NCI-H345 (cell line): ENCODE results near the gene AHSA1.

Experiments
- DNase-seq: peaks from one replicate; lab custom pipeline; 2025; lab: John Stamatoyannopoulos, UW

The AHSA1 gene

DNA sequence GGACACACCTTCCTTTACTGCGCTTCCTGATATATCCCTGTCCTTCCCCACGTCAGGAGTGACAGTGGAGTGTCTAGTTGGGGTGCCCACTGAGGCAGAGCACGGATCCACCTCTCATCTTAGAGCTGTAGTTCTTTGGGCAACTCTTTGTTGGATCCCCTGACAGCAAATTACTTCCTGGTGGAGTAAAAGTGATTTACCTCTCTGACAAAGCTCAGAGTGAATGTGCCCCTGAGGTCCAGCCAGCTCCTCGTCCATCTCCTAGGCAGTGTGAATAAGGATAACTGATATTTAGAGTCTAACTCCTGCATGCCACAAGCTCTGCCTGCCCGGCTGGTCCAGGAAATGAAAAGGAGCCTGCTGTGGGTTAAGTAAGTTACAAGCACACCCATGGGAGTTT lies 16.0 kb downstream of the AHSA1 start:
- no peak for DNase-seq

DNA sequence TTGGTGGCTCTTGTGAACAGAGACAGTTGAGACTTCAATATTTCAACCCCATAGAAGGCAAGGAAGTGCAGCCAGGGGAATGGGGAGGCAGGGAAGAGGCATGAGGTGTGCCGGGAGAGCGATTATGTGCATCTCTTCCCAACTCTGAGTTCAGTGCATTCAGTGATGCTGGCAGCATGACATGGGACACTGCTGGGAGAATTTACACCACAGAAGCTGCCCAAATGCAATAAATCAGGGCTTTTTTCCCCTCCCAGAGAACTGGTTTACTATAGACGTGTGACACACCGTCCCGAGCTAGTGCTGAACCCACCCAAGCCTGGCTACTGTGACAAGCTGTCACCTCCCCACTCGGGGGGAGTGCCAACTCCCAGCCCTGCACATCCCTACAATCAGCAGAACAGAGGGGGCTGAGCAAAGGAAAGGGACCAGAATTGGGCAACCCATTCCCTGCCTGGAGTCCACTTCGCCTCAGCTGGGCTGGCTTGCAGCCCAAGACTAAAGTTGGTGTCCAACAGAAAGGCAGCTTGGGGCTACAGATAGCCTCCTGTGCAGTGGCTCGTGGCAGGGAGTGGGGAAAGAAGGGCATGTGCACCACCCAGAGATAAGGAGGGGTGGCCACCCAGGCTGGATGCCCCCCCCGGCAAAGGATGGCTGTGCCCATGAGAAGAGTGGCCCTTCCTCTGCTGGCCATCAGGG lies 16.7 kb downstream of the AHSA1 start:
- DNase-seq: no peak

DNA sequence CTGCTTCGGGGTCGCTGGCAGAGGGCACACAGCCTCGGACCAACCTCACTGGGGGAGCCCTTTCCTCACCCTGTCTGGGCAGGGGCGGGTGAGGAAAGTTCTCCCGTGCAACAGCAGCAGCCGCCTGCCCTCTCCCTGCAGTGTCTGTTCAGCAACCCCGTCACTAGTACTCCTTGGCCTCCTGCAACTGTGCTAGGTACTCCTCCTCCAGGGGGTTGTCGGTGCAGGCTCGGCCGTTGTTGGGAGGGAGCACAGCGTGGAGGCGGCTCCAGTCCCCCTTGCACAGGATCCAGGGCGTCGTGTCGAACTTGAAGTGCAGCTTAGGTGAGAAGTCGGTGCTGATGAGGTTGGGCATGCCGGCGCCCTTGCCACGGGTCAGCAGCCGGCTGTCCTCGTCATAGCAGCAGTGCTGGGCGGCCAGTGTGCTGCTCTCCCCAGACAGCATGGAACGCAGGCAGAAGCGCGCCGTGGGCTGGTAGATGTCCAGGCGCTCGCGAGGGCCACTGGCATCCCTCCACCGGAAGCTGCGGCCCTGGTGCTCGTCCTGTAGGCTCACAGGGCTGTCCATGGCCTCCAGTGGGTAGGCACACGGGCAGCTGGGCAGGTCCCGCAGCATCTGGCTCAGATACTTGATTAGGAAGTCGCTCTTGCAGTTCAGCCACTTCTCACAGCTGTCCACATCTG lies 17.7 kb downstream of the AHSA1 start:
- DNase-seq: no peak

DNA sequence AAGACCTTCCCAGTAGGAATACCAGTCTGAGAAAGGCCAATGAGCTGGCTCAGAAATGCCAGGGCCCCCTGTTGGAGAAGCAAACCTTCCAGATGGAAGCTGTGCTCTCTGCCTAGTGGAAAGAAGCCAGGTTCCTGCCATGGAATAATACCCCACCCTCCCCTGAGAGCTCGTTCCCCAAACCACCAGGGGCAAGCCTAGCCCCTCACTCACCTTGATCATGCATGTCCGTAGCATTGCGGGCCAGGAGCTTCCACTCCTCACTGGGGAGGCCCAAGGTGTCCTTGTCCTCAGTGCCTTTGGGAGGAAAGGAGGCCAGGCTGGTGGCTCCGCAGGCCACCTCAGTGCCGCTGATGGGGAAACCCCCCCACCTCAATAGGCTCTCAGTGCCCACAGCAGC lies 20.1 kb downstream of the AHSA1 start:
- no peak for DNase-seq

- DNase-seq: no peak
Observed at GRCh38 chr14:77478796-77479195, 20.9 kb downstream of the AHSA1 start.

- no peak for DNase-seq
Observed at GRCh38 chr14:77482422-77482821, 24.5 kb downstream of the AHSA1 start.

- no peak for DNase-seq
Observed at GRCh38 chr14:77485256-77485655, 27.4 kb downstream of the AHSA1 start.

DNA sequence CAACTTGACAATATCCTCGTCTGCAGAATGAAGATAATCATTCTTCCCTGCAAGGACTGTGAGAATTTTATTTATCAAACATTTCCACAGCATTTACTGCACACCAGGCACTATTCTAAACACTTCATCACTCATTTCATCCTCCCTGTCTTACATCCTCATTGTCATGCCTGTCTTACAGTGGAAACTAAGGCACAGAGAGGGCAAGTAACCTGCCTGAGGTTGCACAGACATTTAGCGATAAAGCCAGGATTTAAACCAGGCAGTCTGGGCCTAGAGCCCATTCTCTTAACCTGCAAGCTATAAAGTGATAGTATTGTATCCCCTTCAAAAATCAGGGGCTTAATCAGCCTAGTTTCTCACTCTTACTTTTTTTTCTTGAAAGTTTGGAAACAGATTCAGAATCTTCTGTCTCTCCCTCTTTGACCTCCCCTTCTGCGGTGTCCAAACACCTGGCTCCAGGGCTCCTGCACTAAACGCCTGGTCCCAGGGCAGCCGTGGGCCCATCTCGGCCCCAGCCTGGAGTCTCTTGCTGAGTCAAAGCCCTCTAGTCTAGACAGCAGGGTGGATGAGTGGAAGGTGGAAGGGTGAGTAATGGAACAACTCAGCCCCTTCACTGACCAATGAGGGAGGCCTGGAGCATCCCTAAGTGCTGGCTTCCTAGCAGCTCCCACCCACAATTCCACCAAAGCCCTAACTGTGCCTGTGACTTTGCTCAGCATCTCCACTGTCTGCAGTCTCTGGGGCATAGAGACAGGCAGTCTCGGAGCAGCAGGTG lies 28.2 kb downstream of the AHSA1 start:
- DNase-seq: no peak

- DNase-seq: no peak
Observed at GRCh38 chr14:77488558-77488957, 30.7 kb downstream of the AHSA1 start.

DNA sequence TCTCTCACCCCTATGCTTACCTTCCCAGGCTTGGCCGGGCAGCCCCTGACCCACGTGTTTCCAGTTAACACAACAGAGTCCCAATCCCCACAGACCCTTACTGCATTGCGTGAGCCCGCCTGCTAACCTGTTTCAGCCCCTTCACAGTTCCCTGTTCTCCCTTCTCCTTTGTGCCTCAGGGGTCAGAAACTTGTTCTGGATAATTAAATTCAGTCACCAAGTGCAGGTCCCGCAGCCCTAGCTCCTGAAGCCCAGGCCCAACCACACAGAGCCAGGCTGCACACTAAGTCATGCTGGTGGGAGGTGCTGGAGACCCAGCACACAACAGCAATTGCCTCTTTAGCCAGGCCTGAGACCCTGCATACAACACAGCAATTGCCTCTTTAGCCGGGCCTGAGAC lies 31.1 kb downstream of the AHSA1 start:
- DNase-seq: no peak

DNA sequence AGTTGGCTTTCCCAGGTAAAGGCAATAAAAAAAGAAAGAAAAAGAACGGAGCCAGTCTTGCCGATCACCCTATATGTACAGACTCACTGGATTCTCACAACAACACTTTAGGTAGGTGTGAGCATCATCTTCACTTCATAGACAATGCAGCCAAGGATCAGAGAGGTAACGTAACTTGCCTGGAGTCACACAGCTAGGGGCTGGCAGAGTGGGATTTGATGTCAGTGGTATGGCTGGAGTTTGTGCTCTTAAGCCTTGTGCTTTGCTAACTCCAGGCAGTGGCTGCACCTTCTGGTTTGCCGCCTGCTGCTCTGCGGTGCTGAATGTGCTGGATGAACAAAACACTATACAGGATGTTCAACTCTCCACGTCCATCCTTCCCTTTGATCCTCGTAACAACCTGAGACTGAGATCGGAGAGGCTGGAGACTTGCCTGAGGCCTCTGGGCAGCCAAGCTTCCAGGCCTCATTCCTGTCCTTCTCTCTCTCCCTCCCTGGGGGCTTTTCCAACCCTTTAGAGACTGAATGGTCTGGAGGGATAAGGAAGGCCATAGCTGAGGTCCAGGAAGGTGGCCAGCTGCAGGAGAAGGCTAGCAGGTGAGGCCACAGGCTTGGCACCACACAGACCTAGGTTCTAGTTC lies 32.6 kb downstream of the AHSA1 start:
- DNase-seq: no peak

DNA sequence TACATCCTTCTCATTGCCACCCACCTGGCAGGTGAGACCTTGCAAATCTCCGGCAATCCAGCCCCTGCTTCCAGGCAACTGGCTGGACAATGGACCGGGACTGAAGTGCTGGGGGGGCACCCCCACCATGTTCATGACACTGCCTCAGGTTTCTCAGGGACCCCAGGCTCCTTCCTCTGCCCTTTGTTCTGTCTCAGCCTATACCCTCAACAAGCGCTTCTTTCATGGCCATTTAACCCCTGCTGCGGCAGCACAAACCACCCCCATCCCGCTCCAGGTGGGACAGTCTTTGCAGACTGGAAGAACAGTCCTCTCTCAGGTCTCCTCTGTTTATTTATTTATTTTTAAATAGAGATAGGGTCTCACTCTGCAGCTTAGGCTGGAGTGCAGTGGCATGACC lies 33.2 kb downstream of the AHSA1 start:
- DNase-seq: no peak

DNA sequence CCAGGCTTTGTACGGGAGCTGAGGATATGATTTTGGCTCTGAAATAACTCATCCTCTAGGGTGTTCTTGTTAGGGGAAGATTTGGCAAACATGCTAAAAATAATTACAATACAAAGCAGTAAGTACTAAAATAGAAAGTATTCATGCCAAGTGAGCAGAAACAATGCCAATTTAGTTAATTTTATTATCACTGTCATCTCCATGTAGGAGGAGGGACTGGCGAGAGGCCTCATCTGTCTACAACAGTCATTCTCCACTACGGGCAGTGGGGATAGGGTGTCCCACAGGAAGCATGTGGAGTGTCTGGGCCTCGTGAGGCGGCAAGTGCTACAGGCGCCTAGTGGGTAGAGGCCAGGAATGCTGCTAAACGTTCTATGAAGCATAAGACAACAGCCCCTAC lies 37.4 kb downstream of the AHSA1 start:
- no peak for DNase-seq

DNA sequence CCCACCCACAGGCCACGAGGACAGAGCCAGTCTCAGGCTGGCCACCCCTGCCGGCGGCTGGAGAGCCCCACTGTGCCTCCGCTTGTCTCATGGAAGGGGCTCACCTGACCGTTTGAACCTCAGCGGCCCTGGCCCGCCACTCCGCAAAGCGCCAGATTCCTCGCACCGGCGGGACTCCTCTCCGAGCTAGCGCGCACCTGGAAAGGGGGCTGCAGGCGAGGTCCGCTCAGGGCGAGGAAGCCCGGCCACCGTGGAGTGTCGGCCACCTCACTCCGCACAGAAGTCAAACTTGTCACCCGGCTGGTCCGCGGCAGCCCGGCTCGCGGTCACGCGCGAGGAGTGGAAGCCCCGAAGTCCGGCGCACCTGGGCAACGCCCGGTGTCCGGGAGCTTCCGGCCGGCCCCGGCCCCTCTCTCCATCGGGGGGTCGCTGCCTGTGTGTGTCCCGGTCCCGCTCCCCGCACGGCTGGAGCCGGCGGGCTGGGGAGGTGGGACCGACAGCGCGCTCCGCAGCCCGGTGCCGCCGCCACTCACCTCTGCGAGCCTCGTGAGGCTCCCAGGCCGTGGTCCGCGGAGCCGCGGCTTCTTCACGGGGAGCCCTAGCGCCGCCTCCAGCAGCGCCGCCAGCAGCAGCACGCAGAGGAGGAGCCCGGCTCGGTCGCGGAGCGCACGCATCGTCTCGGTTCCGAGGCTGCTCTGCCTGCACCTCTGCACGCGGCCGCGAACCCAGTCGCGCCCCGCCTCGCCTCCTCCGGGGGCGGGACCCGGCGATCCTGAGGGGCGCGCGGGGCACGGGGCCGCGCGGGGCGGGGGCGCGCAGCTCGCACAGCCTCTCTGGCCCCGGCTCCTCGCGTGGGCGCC lies 40.5 kb downstream of the AHSA1 start, which contains the start of gene ISM2:
Gene ISM2 (minus strand): TSS at position 697 of the 860 bp plus-strand sequence. CDS start 23 bp downstream, at position 674.
- peak; percentile 55 for DNase-seq

- DNase-seq: peak; percentile 44
Observed at GRCh38 chr14:77498984-77499527, 41.2 kb downstream of the AHSA1 start.

DNA sequence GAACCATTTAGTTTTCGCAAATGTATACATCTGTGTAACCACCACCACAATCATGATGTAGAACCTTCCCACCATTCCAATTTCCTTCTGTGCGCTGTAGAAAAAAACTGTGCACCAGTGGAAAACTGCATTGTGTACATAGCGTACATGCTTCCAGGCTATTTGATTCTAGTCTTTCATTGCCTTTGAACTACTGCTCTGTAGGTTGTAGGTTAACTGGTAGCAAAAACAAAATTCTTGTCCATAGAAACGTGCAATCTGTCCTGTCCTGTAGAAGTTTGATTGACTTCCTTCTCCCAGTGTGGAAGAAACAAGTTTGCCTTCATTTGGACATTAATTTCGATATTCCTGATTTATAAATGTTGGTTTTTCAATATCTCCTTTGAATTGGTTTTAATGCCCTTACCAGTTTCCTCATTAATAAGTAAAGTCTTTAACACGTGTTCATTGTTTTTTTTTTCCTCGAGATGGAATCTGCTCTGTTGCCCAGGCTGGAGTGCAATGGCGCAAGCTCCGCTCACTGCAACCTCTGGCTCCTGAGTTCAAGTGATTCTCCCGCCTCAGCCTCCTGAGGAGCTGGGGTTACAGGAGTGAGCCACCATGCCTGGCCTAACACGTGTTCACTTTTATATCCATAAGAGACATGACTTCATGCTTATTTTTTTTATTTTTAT lies 44.4 kb downstream of the AHSA1 start:
- no peak for DNase-seq

GRCh38 chr14:77503138-77503537 lies 45.2 kb downstream of the AHSA1 start:
- DNase-seq: no peak

DNA sequence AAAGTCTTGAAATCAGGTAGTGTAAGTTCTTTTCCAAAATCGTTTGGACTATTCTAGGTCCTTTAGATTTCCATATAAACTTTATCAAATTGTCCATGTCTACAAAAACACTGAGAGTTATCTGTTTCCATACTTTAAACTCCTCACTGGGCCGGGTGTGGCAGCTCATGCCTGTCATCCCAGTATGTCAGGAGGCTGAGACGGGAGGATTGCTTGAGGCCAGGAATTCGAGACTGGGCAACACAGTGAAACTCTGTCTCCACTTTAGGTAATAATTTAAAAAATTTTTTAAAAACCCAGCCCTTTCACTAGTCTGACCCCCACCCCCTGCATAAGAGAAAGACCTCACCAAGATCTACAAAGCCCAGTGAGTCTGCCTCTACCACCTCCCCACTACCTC lies 47.1 kb downstream of the AHSA1 start:
- DNase-seq: no peak

GRCh38 chr14:77507762-77508161 lies 49.9 kb downstream of the AHSA1 start:
- DNase-seq: no peak

DNA sequence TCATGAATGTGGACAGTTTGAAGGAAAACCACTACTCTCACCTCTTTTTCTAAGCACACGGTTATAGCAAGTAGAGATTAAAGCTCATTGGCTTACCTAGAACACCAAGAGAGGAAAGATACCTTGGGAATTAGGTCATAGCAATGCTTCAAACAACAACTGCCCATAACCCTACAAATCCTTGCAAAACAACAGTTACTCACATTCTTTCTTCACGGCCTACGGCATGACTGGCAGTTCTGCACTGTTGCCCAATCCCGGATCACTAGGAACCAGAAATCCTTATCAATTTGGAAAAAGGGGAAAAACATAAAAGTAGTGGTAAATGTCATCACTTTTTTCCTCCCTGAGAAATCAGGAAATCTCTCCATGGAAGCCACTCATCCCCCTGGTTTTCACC lies 50.4 kb downstream of the AHSA1 start:
- no peak for DNase-seq

GRCh38 chr14:77508876-77509275 lies 51.0 kb downstream of the AHSA1 start:
- DNase-seq: no peak
